Embryonic facial prominence (tissue), 1 donor: ENCODE measurements around the gene TBC1D2.

Experiments used
- DNase-seq: peaks from one replicate; pipeline ENCODE4 v3.0.0-alpha.2; 2016; ENCODE audit errors: extremely low spot score

Gene TBC1D2

DNA sequence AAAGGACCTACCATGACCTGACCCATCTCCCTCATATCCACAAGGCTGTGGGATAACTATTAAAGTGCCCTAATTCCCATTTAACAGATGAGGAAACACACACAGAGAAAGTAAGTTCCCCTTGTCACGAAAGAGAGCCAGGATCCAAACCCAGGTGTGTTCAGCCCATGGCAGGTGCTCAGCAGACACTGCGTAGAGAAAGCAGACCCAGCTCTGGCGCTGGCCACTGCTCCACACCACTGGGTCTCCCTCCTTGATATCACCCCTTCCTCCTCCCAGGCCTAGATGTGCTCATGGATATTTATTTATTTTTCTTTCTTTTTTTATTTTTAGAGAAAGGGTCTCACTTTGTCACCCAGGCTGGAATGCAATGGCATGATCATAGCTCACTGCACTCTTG is 39.1 kb downstream of the TBC1D2 start:
- no peak for DNase-seq

- no peak for DNase-seq
Measured at GRCh38 chr9:98215821-98216220, 39.6 kb downstream of the TBC1D2 start.

DNA sequence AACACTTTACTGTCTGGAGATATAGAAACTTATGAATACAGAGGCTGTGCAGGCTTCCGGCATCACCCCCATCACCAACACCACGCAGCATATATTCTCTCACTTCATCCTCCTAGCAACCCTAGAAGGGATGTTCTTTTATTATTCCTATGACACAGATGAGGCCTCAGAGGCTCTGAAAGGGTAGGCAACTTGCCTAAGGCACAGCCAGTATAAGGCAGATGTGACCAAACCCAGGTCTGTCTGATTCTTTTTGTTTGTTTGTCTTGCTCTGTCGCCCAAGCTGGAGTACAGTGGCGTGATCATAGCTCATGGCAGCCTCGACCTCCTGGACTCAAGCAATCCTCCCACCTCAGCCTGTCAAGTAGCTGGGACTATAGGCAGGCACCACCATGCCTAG is 40.2 kb downstream of the TBC1D2 start:
- DNase-seq: no peak

- DNase-seq: no peak
Measured at GRCh38 chr9:98214811-98215210, 40.6 kb downstream of the TBC1D2 start.

DNA sequence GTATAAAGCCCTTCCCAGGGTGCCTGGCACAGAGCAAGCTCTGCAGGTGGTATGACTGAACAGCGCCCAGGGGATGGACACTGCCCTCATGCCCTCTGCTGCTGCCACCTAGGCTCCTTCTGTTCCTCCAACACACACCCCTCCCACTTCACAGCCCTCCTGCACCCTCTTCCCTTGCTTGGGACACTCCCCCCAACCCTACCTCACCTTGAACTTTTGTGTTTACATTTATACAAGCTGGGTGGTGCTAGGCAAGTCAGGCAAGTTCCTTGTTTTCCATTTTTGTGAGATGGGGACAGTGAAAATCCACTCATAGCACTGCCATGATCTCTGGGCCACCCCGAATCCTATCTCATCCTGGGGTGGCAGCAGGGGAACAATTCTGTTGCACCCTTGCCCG is 44.2 kb downstream of the TBC1D2 start:
- DNase-seq: no peak

DNA sequence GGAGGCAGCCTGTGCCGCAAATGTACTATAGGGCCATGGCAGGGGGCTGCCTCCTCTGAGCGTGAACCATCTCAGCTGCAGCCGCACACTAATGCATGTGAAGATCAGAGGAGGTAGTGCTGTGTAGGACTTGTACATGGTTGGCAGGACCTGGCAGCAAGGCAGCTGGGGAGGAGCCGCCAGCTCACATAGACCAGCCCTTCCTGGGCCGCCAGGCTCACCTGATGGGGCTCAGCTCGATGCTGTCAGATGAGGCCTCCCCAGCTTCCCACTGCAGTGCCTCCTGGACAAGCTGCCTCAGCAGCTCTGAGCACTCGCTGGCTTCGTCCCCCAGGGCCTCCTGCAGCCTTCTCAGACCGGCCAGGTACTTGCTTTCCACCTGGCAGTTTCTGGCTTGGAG is 45.0 kb downstream of the TBC1D2 start:
- no peak for DNase-seq

DNA sequence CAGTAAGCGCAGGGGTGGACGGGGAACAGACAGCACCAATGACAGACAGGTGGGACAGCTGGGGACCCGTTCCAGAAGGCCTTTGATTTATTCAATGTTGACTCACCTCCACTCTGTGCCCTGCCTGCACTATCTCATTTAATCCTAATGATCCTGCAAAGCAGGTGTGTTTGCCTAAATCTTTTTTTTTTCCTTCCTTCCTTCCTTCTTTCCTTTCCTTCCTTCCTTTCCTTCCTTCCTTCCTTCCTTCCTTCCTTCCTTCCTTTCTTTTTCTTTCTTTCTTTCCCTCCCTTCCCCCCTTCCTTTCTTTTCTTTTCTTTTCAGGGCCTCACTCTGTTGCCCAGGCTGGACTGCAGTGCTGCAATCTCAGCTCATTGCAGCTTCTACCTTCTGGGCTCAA is 45.9 kb downstream of the TBC1D2 start:
- DNase-seq: no peak

DNA sequence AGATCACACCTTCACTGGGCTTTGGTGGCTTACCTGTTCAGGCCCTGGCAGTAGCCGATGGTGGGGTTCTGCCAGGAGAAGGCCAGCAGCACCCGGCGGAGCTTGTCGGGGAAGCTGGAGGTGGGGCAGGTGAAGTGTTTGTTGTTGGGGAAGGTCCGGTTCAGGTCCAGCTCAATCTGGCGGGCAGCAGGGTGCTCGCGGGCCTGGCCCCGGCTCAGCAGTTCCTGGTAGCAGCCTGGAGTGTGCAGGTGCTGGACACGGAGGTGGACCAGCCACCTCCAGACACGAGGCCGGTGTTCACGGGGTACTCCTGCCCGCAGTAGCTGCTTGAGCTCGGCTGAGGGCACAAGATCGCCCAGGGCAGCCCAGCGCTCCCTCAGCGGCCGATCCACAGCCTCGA is 46.8 kb downstream of the TBC1D2 start:
- no peak for DNase-seq

DNA sequence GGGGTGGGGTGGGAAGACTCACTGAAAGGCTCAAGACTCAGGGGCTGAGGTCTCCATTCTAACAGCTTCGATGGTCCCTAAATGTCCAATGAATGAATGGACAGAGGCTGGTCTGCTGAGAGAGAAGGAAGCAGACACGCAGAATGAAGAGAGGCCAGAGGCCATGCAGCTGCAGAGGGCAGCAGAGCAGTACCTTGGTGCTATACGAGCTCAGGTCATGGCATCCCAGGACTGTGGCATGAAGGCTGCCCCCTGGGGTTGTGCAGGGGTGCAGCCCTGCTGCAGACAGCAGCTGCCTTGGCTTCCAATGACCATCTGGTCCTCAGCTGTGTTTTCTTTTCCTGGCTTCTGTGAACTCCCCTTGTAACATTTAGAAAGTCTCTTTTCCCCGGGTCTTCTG is 47.8 kb downstream of the TBC1D2 start:
- no peak for DNase-seq

DNA sequence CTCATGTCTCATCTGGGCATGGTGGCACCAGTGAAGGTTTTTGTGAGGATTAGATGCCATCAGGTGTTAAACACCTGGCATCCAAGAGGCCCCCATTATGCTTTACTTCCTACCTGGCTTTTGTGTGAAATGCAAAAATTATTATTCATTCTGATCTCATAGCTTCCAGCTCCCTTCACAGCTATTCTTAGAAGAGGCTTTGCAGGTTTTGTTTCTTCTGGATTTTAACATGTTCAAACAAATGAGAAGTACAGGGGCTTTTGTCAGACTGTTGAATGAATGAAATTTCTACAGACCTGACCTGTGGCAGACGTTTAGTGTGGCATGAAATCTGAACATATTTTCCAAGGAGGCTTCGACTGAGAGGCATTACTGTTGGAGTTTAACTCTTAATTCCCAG is 48.7 kb downstream of the TBC1D2 start:
- DNase-seq: no peak

DNA sequence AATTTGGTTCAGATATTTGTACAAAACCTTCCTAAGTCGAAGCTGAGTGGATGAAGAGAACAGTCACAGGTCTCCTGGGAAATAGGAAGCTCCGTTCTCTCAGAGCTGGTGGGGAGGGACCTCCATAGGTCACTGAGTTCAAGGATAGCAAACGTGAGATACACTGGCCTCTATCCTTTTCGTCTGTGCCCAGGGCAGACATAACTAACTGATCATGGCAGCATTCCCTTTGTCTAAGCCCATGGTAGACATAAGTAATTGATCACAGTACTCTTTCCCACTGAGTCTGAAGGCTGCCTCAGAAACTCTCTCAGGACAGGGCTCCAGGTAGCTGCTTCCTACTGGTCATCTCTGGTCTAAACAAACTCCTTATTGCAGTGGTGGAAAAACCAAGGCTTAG is 50.8 kb downstream of the TBC1D2 start:
- no peak for DNase-seq

GRCh38 chr9:98203153-98203552 is 52.3 kb downstream of the TBC1D2 start:
- DNase-seq: no peak

- no peak for DNase-seq
Measured at GRCh38 chr9:98202252-98202651, 53.2 kb downstream of the TBC1D2 start.

GRCh38 chr9:98201749-98202148 is 53.7 kb downstream of the TBC1D2 start:
- DNase-seq: no peak

DNA sequence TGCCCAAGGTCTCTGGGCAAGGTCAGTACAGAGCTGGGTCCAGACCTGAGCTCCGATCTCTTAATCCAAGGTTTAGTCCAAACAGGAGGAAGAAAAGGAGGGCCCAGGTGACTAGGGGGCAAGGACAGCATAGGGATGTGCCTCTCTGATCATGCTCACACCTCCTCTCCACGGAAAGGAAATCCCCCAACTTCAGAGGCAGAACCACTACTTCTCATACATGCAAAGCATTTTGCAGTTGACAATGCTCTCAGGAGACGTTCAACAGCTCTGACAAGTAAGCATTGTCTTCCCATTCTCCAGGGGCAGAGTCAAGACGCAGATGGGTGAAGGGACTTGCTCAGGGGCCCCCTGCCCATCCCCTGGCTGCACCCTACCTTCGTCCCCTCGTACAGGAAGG is 54.3 kb downstream of the TBC1D2 start:
- no peak for DNase-seq

DNA sequence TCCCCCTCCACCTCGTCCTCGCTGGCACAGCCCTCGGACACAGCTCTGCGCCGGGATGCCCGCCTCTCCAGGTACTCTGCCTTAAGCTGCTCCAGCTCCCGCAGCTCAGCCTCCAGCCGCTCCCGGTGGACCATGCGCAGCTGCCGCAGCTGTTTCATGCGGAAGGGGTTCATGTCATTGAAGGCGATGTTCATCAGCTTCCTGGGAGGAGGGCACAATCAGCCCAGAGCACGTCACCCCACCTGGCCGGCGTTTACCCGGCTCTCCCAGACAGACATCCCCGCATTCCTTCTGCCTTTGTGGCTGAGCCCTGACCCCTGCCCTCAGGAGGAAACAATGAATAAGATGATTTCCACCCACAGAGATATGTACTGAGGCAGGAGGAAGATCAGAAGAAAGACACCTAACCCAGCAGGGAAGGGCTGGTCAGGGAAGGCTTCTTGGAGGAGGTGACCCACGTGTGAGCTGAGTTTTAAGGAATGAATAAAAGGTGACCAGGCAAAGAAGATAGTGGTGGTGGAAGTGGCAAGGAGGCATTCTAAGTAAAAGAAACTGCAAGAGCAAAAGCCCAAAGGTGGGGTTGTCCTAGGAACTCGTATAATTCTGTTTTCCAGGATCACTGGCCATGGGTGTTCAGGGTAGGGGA is 55.9 kb downstream of the TBC1D2 start:
- no peak for DNase-seq

- no peak for DNase-seq
Measured at GRCh38 chr9:98195671-98196070, 59.8 kb downstream of the TBC1D2 start.

DNA sequence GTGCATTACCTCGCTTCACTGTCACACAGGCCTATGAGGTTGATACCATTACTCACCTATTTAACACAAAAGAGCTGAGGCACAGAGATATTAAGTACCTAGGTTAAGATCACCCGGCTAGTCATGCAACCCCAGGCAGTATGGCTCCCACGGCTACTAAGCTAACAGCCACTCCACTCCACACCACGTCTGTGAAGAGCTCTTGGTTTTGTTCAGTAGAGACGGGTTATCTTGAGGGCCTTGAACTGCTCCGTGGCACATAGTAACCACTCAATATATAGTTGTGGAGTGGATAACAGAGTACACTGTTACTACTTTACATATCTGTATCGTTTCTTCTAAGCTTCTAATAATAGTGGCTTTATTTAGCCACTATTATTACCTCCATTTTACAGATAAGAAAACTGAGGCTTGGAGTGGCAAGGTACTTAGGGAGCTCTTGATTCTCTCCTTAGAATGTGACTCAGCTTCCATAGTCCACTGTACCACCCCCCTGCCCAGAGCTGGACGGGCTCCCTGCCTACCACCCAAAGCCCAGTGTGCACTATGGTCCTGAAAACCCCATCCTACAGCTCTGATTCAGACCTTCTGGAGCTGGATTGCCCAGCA is 62.0 kb downstream of the TBC1D2 start:
- no peak for DNase-seq

DNA sequence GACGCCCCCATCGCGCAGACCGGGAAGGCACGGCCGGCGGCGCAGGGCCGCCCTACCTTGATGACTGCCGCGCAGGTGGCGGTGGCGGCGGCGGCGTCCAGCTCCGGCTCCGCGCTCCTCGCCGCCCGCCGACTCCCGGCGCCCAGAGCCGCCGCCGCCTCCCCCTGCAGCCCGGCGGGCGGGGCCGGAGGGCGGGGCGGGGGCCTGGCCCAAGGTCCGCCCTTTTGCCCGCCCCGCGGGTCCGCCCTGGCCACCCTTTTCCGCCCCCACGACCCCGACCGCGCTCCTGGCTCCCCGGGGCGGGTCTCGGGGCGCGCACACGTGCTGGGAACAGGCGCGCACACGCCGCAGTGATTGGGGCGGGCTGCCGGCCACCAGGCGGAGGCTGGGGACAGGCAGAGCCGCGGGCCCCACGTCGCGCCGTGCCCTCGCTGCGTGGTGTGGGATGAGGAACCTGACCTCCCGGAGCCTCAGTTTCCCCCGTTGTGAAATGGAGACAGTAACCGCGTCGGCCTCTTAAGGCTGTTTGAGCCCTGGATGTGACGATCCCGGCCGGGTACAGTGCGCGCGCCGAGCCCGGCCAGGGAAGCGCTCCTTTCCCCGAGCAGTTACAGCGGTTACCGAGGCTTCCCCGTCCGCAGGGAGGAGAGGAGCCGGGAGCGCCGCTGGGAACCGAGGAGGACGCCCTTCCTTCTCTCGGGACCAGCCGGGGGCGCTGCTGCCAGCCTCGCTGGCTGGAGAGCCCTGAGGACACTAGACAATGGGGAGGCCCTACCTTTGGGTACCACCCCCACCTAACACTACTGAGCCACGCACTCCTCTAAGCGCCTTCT is 62.7 kb downstream of the TBC1D2 start, which contains the start of gene CORO2A:
CORO2A (minus strand) TSS at position 135 of the 833 bp plus-strand sequence. CDS start 34,977 bp downstream, outside the sequence.
- no peak for DNase-seq

DNA sequence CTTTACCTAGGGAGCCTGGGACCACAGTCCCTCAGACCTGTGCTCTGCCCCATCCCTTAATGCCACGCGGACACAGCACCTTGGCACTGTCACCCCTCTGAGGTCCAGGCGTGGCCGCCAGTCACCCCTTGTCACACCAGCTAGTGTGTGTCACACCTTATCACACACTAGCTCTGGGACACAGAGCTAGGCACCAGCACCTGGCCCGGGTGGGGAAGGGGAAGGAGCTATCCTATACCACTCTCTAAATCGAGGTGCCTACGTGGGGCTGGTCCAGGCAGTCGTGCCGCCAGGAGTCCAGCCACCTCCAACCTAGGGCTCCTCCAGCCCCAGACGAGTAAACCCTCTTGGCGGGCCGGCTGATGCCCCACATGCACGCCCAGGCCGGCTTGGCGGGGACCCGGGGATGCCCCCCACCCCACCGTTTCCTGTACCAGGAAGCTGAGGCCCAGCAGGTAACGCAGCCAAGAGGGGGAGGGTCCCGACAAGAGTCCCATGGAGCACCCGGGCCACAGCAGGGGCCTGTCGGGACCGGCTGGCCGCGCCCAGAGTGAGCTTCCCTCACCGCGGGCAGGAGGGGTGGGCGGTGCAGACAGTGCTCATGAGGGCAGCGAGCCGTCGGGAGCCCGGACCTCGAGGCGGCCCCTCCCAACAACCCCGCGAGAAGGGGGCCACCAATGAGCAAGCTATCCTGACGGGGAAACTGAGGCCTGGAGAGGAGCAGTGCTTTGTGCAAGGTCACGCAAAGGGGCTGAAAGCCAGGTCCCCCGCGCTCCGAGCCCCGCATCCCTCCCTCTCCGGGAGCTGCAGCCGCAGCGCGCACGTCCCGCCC is 63.6 kb downstream of the TBC1D2 start:
- DNase-seq: no peak

GRCh38 chr9:98191181-98191608 is 64.3 kb downstream of the TBC1D2 start:
- DNase-seq: no peak

DNA sequence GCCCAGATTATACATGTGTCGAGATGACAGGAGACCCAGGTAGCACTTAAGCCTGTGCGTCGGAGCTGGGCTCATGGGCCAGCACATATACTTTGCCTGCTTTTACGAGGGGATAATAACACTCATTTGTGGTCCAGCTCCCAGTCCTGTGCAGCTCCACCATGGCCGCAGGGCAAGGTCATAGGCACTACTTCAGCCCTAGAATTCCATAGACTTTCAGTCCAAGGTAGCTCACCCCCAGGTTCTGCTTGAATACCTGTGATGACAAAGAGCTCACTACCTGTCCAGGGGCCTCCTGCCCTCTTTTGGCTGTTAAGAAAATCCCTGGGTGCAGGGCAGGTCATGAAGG is 64.7 kb downstream of the TBC1D2 start:
- DNase-seq: no peak
